ENCODE measurements around the gene CCDC146.
"Not testable (repeated sequence)": the region's sequence is repeated elsewhere in the genome, so short reads cannot be mapped to it uniquely, and the experiment has no call there.

DNA sequence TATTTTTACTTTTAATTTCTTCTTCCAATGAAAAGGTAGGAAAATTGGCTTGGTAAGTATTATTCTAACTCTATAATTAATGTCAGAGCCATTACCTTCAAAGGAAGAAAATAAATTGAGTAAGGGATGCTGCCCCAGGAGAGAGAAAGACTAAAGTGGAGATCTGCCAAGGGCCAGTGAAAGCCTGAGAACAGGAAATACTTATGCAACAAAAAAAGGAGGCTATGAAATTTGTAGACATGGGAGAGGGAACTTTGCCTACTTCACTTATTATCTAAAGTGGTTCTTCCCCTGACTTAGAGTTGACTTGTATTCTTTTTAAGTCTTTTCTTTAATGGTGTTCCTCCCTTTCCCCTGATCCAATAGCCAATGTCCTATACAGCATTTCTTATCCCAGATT lies 29.8 kb downstream of the CCDC146 start:
- TF ChIP-seq, protein P1, sequence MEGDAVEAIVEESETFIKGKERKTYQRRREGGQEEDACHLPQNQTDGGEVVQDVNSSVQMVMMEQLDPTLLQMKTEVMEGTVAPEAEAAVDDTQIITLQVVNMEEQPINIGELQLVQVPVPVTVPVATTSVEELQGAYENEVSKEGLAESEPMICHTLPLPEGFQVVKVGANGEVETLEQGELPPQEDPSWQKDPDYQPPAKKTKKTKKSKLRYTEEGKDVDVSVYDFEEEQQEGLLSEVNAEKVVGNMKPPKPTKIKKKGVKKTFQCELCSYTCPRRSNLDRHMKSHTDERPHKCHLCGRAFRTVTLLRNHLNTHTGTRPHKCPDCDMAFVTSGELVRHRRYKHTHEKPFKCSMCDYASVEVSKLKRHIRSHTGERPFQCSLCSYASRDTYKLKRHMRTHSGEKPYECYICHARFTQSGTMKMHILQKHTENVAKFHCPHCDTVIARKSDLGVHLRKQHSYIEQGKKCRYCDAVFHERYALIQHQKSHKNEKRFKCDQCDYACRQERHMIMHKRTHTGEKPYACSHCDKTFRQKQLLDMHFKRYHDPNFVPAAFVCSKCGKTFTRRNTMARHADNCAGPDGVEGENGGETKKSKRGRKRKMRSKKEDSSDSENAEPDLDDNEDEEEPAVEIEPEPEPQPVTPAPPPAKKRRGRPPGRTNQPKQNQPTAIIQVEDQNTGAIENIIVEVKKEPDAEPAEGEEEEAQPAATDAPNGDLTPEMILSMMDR (IDR thresholded peaks at IDR 0.05): not testable (repeated sequence)
- TF ChIP-seq POLR2A (IDR thresholded peaks at IDR 0.05): not testable (repeated sequence)

All from right lobe of liver (tissue), 4 donors.